Endothelial cell of umbilical vein (primary cell): ENCODE results near the gene WDR86. TPM values are rescaled to one million over a fixed set of nuclear protein-coding genes. Genes with fewer than 3 reads are reported as not detected.

Experiments used
- BruUV-seq: library from RNA; stranded (reverse); fragments of 400-500 nt; replicated peaks from 2 replicates; lab custom pipeline; 2021; lab: Mats Ljungman, UMichigan
- CTCF ChIA-PET: fragments of 300-600, 350-600 bp; sonication (Branson Sonifier 250); formaldehyde crosslinking; loops from one replicate; lab custom pipeline; 2021; ENCODE audit warnings: antibody characterized with exemption, inconsistent platforms; lab: Charles Lee
- POLR2A ChIA-PET: fragments of 300-600, 350-600 bp; sonication (Branson Sonifier 250); formaldehyde crosslinking; loops from one replicate; lab custom pipeline; 2021; ENCODE audit warnings: antibody characterized with exemption, inconsistent platforms; lab: Charles Lee
- DNase-seq: peaks from one replicate; pipeline ENCODE4 v3.0.0-alpha.2; 2011; ENCODE audit warnings: low read depth, low spot score
- FAIRE-seq: peaks from 2 replicates; lab custom pipeline; 2011; peaks lifted over from hg19 to GRCh38; lab: Jason Lieb, UNC
- H2AFZ ChIP-seq: 2 replicates; pipeline ENCODE4 v1.6.0; 2012; ENCODE audit warnings: low read depth, low read length, control low read depth, inconsistent platforms
- H3K27ac ChIP-seq: 2 replicates; pipeline ENCODE4 v1.5.1; 2011; ENCODE audit warnings: low read depth, mild to moderate bottlenecking, control low read depth, low read length, moderate library complexity; ENCODE audit not compliant: insufficient read depth
- H3K27me3 ChIP-seq, 2 experiments: 2 replicates each; pipeline versions ENCODE4 v1.6.0 to v1.6.1; 2011; ENCODE audit warnings: low read length in 2 of 2, mixed read lengths in 1 of 2; ENCODE audit not compliant: control insufficient read depth in 2 of 2, insufficient read depth in 2 of 2
- H3K36me3 ChIP-seq, 2 experiments: 2 replicates in 1 of 2; 3 replicates in 1 of 2; pipeline ENCODE4 v1.5.1; 2011; ENCODE audit warnings: low read length in 2 of 2, mild to moderate bottlenecking in 1 of 2, moderate library complexity in 1 of 2; ENCODE audit not compliant: control insufficient read depth in 2 of 2, insufficient read depth in 2 of 2; ENCODE audit errors: extremely low read depth in 1 of 2
- H3K4me1 ChIP-seq: 3 replicates; pipeline ENCODE4 v1.5.1; 2011; ENCODE audit warnings: mild to moderate bottlenecking, low read length; ENCODE audit not compliant: control insufficient read depth, insufficient read depth; ENCODE audit errors: extremely low read depth
- H3K4me2 ChIP-seq: 2 replicates; pipeline ENCODE4 v1.6.1; 2011; ENCODE audit warnings: low read length, control low read depth, mixed read lengths; ENCODE audit not compliant: insufficient read depth
- H3K4me3 ChIP-seq, 3 experiments: fragments of 200-600 bp in 1 of 3; sonication (generic), shearing (Covaris generic) in 1 of 3; replicated peaks in 1 of 3; 2 replicates each; pipeline ENCODE4 v1.5.1; 2011 to 2016; ENCODE audit warnings: control low read depth in 3 of 3, low read length in 3 of 3, mild to moderate bottlenecking in 2 of 3, inconsistent platforms in 1 of 3, low read depth in 1 of 3, moderate library complexity in 1 of 3; ENCODE audit not compliant: insufficient read depth in 1 of 3
- H3K79me2 ChIP-seq: 2 replicates; pipeline ENCODE4 v1.6.0; 2012; ENCODE audit warnings: low read length, inconsistent platforms; ENCODE audit not compliant: control insufficient read depth, insufficient read depth
- H3K9ac ChIP-seq: replicated peaks from 2 replicates; pipeline ENCODE3; 2011; ENCODE audit warnings: low read length, control low read depth; ENCODE audit not compliant: insufficient read depth; ENCODE audit errors: extremely low read depth
- H3K9me1 ChIP-seq: replicated peaks from 3 replicates; pipeline ENCODE4 v1.6.0; 2011; ENCODE audit warnings: mild to moderate bottlenecking, low read length; ENCODE audit not compliant: control insufficient read depth, insufficient read depth; ENCODE audit errors: extremely low read depth
- H3K9me3 ChIP-seq: replicated peaks from 2 replicates; pipeline ENCODE4 v1.5.1; 2012; ENCODE audit warnings: low read length, inconsistent platforms; ENCODE audit not compliant: control insufficient read depth, insufficient read depth
- H4K20me1 ChIP-seq: replicated peaks from 2 replicates; pipeline ENCODE3; 2011; ENCODE audit warnings: mild to moderate bottlenecking, low read length; ENCODE audit not compliant: control insufficient read depth, insufficient read depth; ENCODE audit errors: extremely low read depth
- EZH2 ChIP-seq: IDR thresholded peaks from 2 replicates; pipeline ENCODE4 v1.6.1; 2012; ENCODE audit warnings: borderline replicate concordance, low read depth, mild to moderate bottlenecking, moderate library complexity, low read length, inconsistent platforms; ENCODE audit not compliant: severe bottlenecking
- FOS ChIP-seq: IDR thresholded peaks from 2 replicates; pipeline ENCODE4 v1.6.1; 2011; ENCODE audit warnings: mild to moderate bottlenecking, low read length, moderate library complexity, borderline replicate concordance; ENCODE audit not compliant: insufficient read depth
- GATA2 ChIP-seq: IDR thresholded peaks from 2 replicates; pipeline ENCODE4 v1.7.0; 2011; ENCODE audit warnings: low read depth, mild to moderate bottlenecking, moderate library complexity, mixed read lengths, low read length; ENCODE audit not compliant: insufficient read length, insufficient read depth
- JUN ChIP-seq: IDR thresholded peaks from 2 replicates; pipeline ENCODE4 v1.6.1; 2011; ENCODE audit warnings: borderline replicate concordance, low read depth; ENCODE audit not compliant: insufficient read length, insufficient read depth
- MYC ChIP-seq: IDR thresholded peaks from one replicate; pipeline ENCODE4 v1.6.1; 2011; ENCODE audit warnings: mild to moderate bottlenecking, low read depth, low read length
- POLR2A ChIP-seq: IDR thresholded peaks from 2 replicates; pipeline ENCODE4 v1.6.1; 2012; ENCODE audit warnings: low read depth, mild to moderate bottlenecking, control low read depth, low read length
- POLR2AphosphoS5 ChIP-seq: IDR thresholded peaks from 2 replicates; pipeline ENCODE4 v1.6.1; 2012; ENCODE audit warnings: low read depth, mild to moderate bottlenecking, control low read depth, low read length, moderate library complexity; ENCODE audit not compliant: insufficient read depth
- dilution Hi-C: fragments of 300-500 bp; cut with MboI; formaldehyde crosslinking; loops from one replicate; pipeline ENCODE4 v1.15.0; 2019; ENCODE audit warnings: low sequenced_read_pairs; ENCODE audit not compliant: extremely low pct_ligation_motif_present
- intact Hi-C: fragments of 100-400 bp; cut with micrococcal nuclease; formaldehyde crosslinking; loops from one replicate; pipeline ENCODE4 v1.10.0; 2022
- polyA plus RNA-seq, 4 experiments: library from polyadenylated mRNA; depleted of rRNA in 3 of 4; stranded (reverse) in 3 of 4; unstranded in 1 of 4; fragments of >200 nt; gene quantifications; 2 replicates each; pipeline versions ENCODE4 v1.2.1 to v1.2.3, GENCODE V29; 2011 to 2012; ENCODE audit warnings: missing spikeins in 1 of 4
- total RNA-seq: library from RNA; stranded (reverse); gene quantifications from 2 replicates; pipeline ENCODE4 v1.2.3, GENCODE V29; 2021
- TF ChIP-seq, protein P1 (sequence below): IDR thresholded peaks from 2 replicates; pipeline ENCODE4 v1.6.1; 2011; ENCODE audit not compliant: insufficient read depth, insufficient read length
- TF ChIP-seq, protein P2 (sequence below), 2 donors: IDR thresholded peaks; 1 replicate in 1 of 2; 2 replicates in 1 of 2; pipeline ENCODE4 v1.5.1; 2011; ENCODE audit warnings: low read length in 2 of 2, mild to moderate bottlenecking in 2 of 2, moderate library complexity in 2 of 2, control low read depth in 1 of 2, inconsistent platforms in 1 of 2, low read depth in 1 of 2; ENCODE audit not compliant: insufficient read depth in 1 of 2; ENCODE audit errors: extremely low read depth in 1 of 2

The WDR86 gene
- total and polyA plus RNA-seq, 2 donors (not counting 3 experiments of a cell fraction or from before 2014, with no cell fraction given), result not detected

DNA sequence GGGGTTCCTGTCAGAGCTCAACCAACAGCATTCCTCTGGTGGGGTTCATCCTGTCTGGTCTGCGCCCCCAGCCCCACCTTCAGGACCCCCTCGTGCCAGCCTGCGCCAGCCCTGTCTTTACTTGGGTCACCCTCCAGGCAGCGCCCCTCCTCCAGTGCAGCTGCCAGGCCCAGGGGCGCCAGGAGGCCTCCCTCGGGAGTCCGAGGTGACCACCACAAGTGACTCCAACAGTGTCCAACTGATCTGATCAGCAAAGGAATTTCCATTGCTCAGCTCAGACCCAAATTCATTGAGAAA lies 10.6 kb downstream of the WDR86 start:
- DNase-seq (no peak), FAIRE-seq (no peak)
- Histone ChIP-seq H3K79me2 (no peaks in the 10 kb centered on the region), H3K9me1 (no peaks in the 10 kb centered on the region), H2AFZ (no peak overlapping the region), H3K9ac (no peak overlapping the region), H3K4me1 (no peaks in the 10 kb centered on the region), H3K4me2 (no peak overlapping the region), H3K27me3 (no peaks in the 10 kb centered on the region), H3K9me3 (no peaks in the 10 kb centered on the region), H3K36me3 (no peaks in the 10 kb centered on the region), H3K4me3 (no peak overlapping the region), H3K27ac (no peak overlapping the region), H4K20me1 (no peaks in the 10 kb centered on the region)
- dilution Hi-C loops (no loop called here), intact Hi-C loops (no loop called here)
- ChIA-PET POLR2A (no interaction called here), CTCF (interaction anchor here (0.9 to 2.0 kb wide), 4 partner anchors 32 to 384 kb away, joined by 3 to 9 read pairs (median 3); no protein-coding TSS in a partner anchor)
- BruUV-seq, result no TSS peak
- no peak for TF ChIP-seq JUN
- no peak for TF ChIP-seq FOS
- no peak for TF ChIP-seq POLR2A
- TF ChIP-seq POLR2AphosphoS5, result no peak
- no peak for TF ChIP-seq GATA2
- TF ChIP-seq, protein P1, sequence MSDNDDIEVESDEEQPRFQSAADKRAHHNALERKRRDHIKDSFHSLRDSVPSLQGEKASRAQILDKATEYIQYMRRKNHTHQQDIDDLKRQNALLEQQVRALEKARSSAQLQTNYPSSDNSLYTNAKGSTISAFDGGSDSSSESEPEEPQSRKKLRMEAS, result no peak
- TF ChIP-seq MYC, result no peak
- TF ChIP-seq EZH2, result no peak
- TF ChIP-seq, protein P2, sequence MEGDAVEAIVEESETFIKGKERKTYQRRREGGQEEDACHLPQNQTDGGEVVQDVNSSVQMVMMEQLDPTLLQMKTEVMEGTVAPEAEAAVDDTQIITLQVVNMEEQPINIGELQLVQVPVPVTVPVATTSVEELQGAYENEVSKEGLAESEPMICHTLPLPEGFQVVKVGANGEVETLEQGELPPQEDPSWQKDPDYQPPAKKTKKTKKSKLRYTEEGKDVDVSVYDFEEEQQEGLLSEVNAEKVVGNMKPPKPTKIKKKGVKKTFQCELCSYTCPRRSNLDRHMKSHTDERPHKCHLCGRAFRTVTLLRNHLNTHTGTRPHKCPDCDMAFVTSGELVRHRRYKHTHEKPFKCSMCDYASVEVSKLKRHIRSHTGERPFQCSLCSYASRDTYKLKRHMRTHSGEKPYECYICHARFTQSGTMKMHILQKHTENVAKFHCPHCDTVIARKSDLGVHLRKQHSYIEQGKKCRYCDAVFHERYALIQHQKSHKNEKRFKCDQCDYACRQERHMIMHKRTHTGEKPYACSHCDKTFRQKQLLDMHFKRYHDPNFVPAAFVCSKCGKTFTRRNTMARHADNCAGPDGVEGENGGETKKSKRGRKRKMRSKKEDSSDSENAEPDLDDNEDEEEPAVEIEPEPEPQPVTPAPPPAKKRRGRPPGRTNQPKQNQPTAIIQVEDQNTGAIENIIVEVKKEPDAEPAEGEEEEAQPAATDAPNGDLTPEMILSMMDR (IDR thresholded peaks at IDR 0.05; ENCODE audit: extremely low read depth in 1 of 2, insufficient read depth in 1 of 2, low read depth in 1 of 2, low read length in 2 of 2), result no peak
